Activated CD4-positive, alpha-beta T cell treated with anti-CD3 and anti-CD28 coated beads, Interleukin-2, amount 10 ng/mL, durations not matched to agents 7 days and 5 days (primary cell): ENCODE results near the gene GLP2R. TPM values are rescaled to one million over a fixed set of nuclear protein-coding genes. Genes with fewer than 3 reads are reported as not detected.
"Not testable (repeated sequence)": the region's sequence is repeated elsewhere in the genome, so short reads cannot be mapped to it uniquely, and the experiment has no call there.

Experiments used
- CTCF ChIA-PET: fragments of 350-600 bp; sonication (Branson Sonifier 250); formaldehyde crosslinking; loops from one replicate; lab custom pipeline; 2021; ENCODE audit warnings: antibody characterized with exemption; lab: Charles Lee
- POLR2A ChIA-PET: fragments of 350-600 bp; sonication (Branson Sonifier 250); formaldehyde crosslinking; loops from one replicate; lab custom pipeline; 2021; ENCODE audit warnings: antibody characterized with exemption; lab: Charles Lee
- DNase-seq: peaks from one replicate; pipeline ENCODE4 v3.0.0-alpha.2; 2020
- H3K27ac Mint-ChIP-seq: one replicate; pipeline ENCODE4 v1.8.0; 2021; ENCODE audit warnings: mild to moderate bottlenecking, moderate library complexity, mixed read lengths
- H3K27me3 Mint-ChIP-seq: one replicate; pipeline ENCODE4 v1.8.0; 2021; ENCODE audit warnings: mixed read lengths
- H3K36me3 Mint-ChIP-seq: one replicate; pipeline ENCODE4 v1.8.0; 2021; ENCODE audit warnings: low read depth, mixed read lengths
- H3K4me1 Mint-ChIP-seq: one replicate; pipeline ENCODE4 v1.8.0; 2021; ENCODE audit warnings: mixed read lengths
- H3K4me3 Mint-ChIP-seq: one replicate; pipeline ENCODE4 v1.8.0; 2021; ENCODE audit warnings: mild to moderate bottlenecking, moderate library complexity, mixed read lengths
- H3K9me3 Mint-ChIP-seq: one replicate; pipeline ENCODE4 v1.8.0; 2021; ENCODE audit warnings: mixed read lengths
- total RNA-seq, 2 experiments: library from RNA; stranded (reverse); gene quantifications; one replicate each; pipeline ENCODE4 v1.2.3, GENCODE V29; 2021

Gene GLP2R
- total RNA-seq, 2 experiments from 2014 or later: not detected

- no peaks in the 10 kb centered on the region for H3K4me1 Mint-ChIP-seq
- DNase-seq: no peak
- CTCF ChIA-PET: interaction anchor here (0.6 kb wide), 1 partner anchor 272 kb away, joined by 3 read pairs; no protein-coding TSS in a partner anchor
Measured at GRCh38 chr17:9912121-9913099, 86.7 kb downstream of the GLP2R start.

GRCh38 chr17:9913476-9913875 lies 87.8 kb downstream of the GLP2R start:
- ChIA-PET POLR2A (no interaction called here), CTCF (interaction anchor here (0.6 kb wide), 1 partner anchor 53 kb away, joined by 3 read pairs; no protein-coding TSS in a partner anchor)
- H3K36me3 Mint-ChIP-seq: no peaks in the 10 kb centered on the region
- no peak overlapping the region for H3K27ac Mint-ChIP-seq
- no peaks in the 10 kb centered on the region for H3K4me1 Mint-ChIP-seq
- H3K9me3 Mint-ChIP-seq: no peaks in the 10 kb centered on the region
- H3K27me3 Mint-ChIP-seq: no peaks in the 10 kb centered on the region
- no peak for DNase-seq
- no peak overlapping the region for H3K4me3 Mint-ChIP-seq

More at GRCh38 chr17:9912121-9913099, 86.7 kb downstream of the GLP2R start:
- no peak overlapping the region for H3K4me3 Mint-ChIP-seq
- H3K27ac Mint-ChIP-seq: no peak overlapping the region
- POLR2A ChIA-PET: no interaction called here
- H3K36me3 Mint-ChIP-seq: no peaks in the 10 kb centered on the region
- H3K9me3 Mint-ChIP-seq: no peaks in the 10 kb centered on the region
- no peaks in the 10 kb centered on the region for H3K27me3 Mint-ChIP-seq

GRCh38 chr17:9916108-9916507 lies 90.4 kb downstream of the GLP2R start:
- H3K36me3 Mint-ChIP-seq: no peaks in the 10 kb centered on the region
- no peak overlapping the region for H3K4me3 Mint-ChIP-seq
- no peak for DNase-seq
- no peaks in the 10 kb centered on the region for H3K27me3 Mint-ChIP-seq
- H3K4me1 Mint-ChIP-seq: no peaks in the 10 kb centered on the region
- ChIA-PET POLR2A (no interaction called here), CTCF (no interaction called here)
- no peaks in the 10 kb centered on the region for H3K9me3 Mint-ChIP-seq
- H3K27ac Mint-ChIP-seq: no peak overlapping the region

GRCh38 chr17:9917131-9917530 lies 91.4 kb downstream of the GLP2R start:
- DNase-seq: no peak
- Mint-ChIP-seq H3K27ac (no peak overlapping the region), H3K9me3 (no peaks in the 10 kb centered on the region), H3K27me3 (no peaks in the 10 kb centered on the region), H3K36me3 (no peaks in the 10 kb centered on the region), H3K4me3 (no peak overlapping the region), H3K4me1 (no peaks in the 10 kb centered on the region)
- POLR2A ChIA-PET: no interaction called here
- CTCF ChIA-PET: interaction anchor here (0.6 kb wide), 1 partner anchor 159 kb away, joined by 4 read pairs; no protein-coding TSS in a partner anchor

GRCh38 chr17:9917801-9918200 lies 92.1 kb downstream of the GLP2R start:
- Mint-ChIP-seq H3K27me3 (no peaks in the 10 kb centered on the region), H3K4me1 (no peaks in the 10 kb centered on the region), H3K9me3 (no peaks in the 10 kb centered on the region), H3K4me3 (no peak overlapping the region), H3K27ac (no peak overlapping the region), H3K36me3 (no peaks in the 10 kb centered on the region)
- DNase-seq: no peak
- ChIA-PET POLR2A (no interaction called here), CTCF (no interaction called here)

GRCh38 chr17:9918352-9918751 lies 92.6 kb downstream of the GLP2R start:
- no peak for DNase-seq
- no peaks in the 10 kb centered on the region for H3K36me3 Mint-ChIP-seq
- POLR2A ChIA-PET: no interaction called here
- no peak overlapping the region for H3K27ac Mint-ChIP-seq
- no peaks in the 10 kb centered on the region for H3K9me3 Mint-ChIP-seq
- no peaks in the 10 kb centered on the region for H3K4me1 Mint-ChIP-seq
- H3K27me3 Mint-ChIP-seq: no peaks in the 10 kb centered on the region
- no peak overlapping the region for H3K4me3 Mint-ChIP-seq
- CTCF ChIA-PET: interaction anchor here (0.5 kb wide), 1 partner anchor 305 kb away, joined by 4 read pairs; no protein-coding TSS in a partner anchor

GRCh38 chr17:9918804-9919352 lies 93.2 kb downstream of the GLP2R start:
- POLR2A ChIA-PET: no interaction called here
- no peak for DNase-seq
- Mint-ChIP-seq H3K27ac (no peak overlapping the region), H3K27me3 (no peaks in the 10 kb centered on the region), H3K4me3 (no peak overlapping the region), H3K9me3 (no peaks in the 10 kb centered on the region), H3K4me1 (no peaks in the 10 kb centered on the region), H3K36me3 (no peaks in the 10 kb centered on the region)
- CTCF ChIA-PET: no interaction called here

- H3K4me3 Mint-ChIP-seq, H3K27me3 Mint-ChIP-seq, POLR2A ChIA-PET, H3K27ac Mint-ChIP-seq, H3K9me3 Mint-ChIP-seq, DNase-seq, H3K4me1 Mint-ChIP-seq, CTCF ChIA-PET, H3K36me3 Mint-ChIP-seq: not testable (repeated sequence)
Measured at GRCh38 chr17:9921216-9921615, 95.5 kb downstream of the GLP2R start.

GRCh38 chr17:9922012-9922848 lies 96.5 kb downstream of the GLP2R start:
- Mint-ChIP-seq H3K36me3 (no peaks in the 10 kb centered on the region), H3K9me3 (no peaks in the 10 kb centered on the region), H3K4me3 (no peak overlapping the region), H3K27ac (no peak overlapping the region), H3K4me1 (no peaks in the 10 kb centered on the region), H3K27me3 (no peaks in the 10 kb centered on the region)
- POLR2A ChIA-PET: no interaction called here
- CTCF ChIA-PET: no interaction called here
- DNase-seq: no peak

GRCh38 chr17:9924735-9925191 lies 99.0 kb downstream of the GLP2R start:
- CTCF ChIA-PET: interaction anchor here (0.8 kb wide), 1 partner anchor 17 kb away, joined by 4 read pairs; no protein-coding TSS in a partner anchor
- H3K4me3 Mint-ChIP-seq: no peak overlapping the region

GRCh38 chr17:9925457-9925856 lies 99.7 kb downstream of the GLP2R start:
- H3K27ac Mint-ChIP-seq: no peak overlapping the region
- ChIA-PET CTCF (no interaction called here), POLR2A (no interaction called here)
- DNase-seq: no peak
- H3K4me1 Mint-ChIP-seq: no peaks in the 10 kb centered on the region
- H3K4me3 Mint-ChIP-seq: no peak overlapping the region
- H3K9me3 Mint-ChIP-seq: no peaks in the 10 kb centered on the region
- H3K36me3 Mint-ChIP-seq: no peaks in the 10 kb centered on the region
- H3K27me3 Mint-ChIP-seq: no peaks in the 10 kb centered on the region

More at GRCh38 chr17:9924735-9925191, 99.0 kb downstream of the GLP2R start:
- POLR2A ChIA-PET: no interaction called here
- DNase-seq: no peak
- Mint-ChIP-seq H3K9me3 (no peaks in the 10 kb centered on the region), H3K27me3 (no peaks in the 10 kb centered on the region), H3K27ac (no peak overlapping the region), H3K4me1 (no peaks in the 10 kb centered on the region), H3K36me3 (no peaks in the 10 kb centered on the region)

- Mint-ChIP-seq H3K36me3 (no peaks in the 10 kb centered on the region), H3K9me3 (no peaks in the 10 kb centered on the region), H3K27me3 (no peaks in the 10 kb centered on the region), H3K27ac (no peak overlapping the region), H3K4me3 (no peak overlapping the region), H3K4me1 (no peaks in the 10 kb centered on the region)
- ChIA-PET POLR2A (no interaction called here), CTCF (interaction anchor here (1.4 kb wide), 1 partner anchor 301 kb away, joined by 4 read pairs; no protein-coding TSS in a partner anchor)
- DNase-seq: no peak
Measured at GRCh38 chr17:9926150-9926804, 100.6 kb downstream of the GLP2R start.
